A673 (cell line): ENCODE results near the gene BEGAIN.

Experiments
- CTCF ChIP-seq: fragments of 300-800, 200-600 bp; sonication (generic); conservative IDR thresholded peaks from 2 replicates; pipeline ENCODE4 v1.5.1; 2017; ENCODE audit warnings: low read depth, mild to moderate bottlenecking, antibody characterized with exemption, low read length, moderate library complexity, mixed read lengths
- EZH2 ChIP-seq: fragments of 200-600 bp; sonication (generic); IDR thresholded peaks from 2 replicates; pipeline ENCODE4 v1.6.1; 2017; ENCODE audit warnings: borderline replicate concordance, low read depth, mild to moderate bottlenecking, mixed read lengths, antibody characterized with exemption, low read length; ENCODE audit not compliant: poor library complexity, severe bottlenecking

DNA sequence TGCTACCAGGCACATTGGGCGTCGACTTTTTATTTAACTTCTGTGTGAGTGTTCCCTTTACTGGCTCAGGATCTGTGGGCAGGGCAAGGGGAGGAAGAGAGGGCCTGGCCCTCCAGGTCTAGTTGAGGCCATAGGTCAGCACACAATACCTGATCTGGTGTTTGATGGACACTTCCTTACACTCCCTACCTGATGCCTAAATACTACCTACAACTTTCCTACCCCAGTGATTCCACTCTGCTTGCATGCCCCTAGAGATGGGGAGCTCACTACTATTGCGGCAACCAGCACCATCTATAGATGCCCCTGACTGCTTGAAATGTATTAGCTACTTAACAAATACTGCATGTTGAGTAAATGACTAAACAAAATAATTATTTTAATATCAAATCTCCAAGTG, 20.8 kb upstream of the BEGAIN start:
- TF ChIP-seq CTCF (no peak), EZH2 (no peak)
